Peyer's patch (tissue), 4 donors: ENCODE measurements around the gene PLD1. TPM values are rescaled to one million over a fixed set of nuclear protein-coding genes. Genes with fewer than 3 reads are reported as not detected.

Experiments used
- DNase-seq, 3 donors: peaks; one replicate each; pipeline ENCODE4 v3.0.0-alpha.2; 2017 to 2019
- H3K27ac ChIP-seq, 4 donors: fragments of 200-600 bp; sonication (generic); one replicate each; pipeline ENCODE4 v1.5.1; 2016 to 2019
- H3K27me3 ChIP-seq, 2 donors: fragments of 200-600 bp; sonication (generic); one replicate each; pipeline ENCODE4 v1.5.1; 2019
- H3K36me3 ChIP-seq, 3 donors: fragments of 200-600 bp; sonication (generic); one replicate each; pipeline ENCODE4 v1.5.1; 2016 to 2019
- H3K4me1 ChIP-seq, 4 donors: fragments of 200-600 bp; sonication (generic); one replicate each; pipeline ENCODE4 v1.5.1; 2016 to 2019
- H3K4me3 ChIP-seq, 4 donors: fragments of 200-600 bp; sonication (generic); 1 replicate in 3 of 4; 2 replicates in 1 of 4; pipeline ENCODE4 v1.5.1; 2016 to 2019; ENCODE audit warnings: mild to moderate bottlenecking in 1 of 4
- H3K9me3 ChIP-seq, 4 donors: fragments of 200-600 bp; sonication (generic); one replicate each; pipeline ENCODE4 v1.5.1; 2016 to 2019; ENCODE audit warnings: mild to moderate bottlenecking in 1 of 4
- POLR2A ChIP-seq, 2 donors: fragments of 450-650 bp; IDR thresholded peaks; one replicate each; pipeline ENCODE4 v1.5.1; 2017; ENCODE audit warnings: antibody characterized with exemption in 2 of 2, mild to moderate bottlenecking in 2 of 2, moderate library complexity in 2 of 2
- total RNA-seq, 4 donors: library from RNA; depleted of rRNA; stranded (reverse); fragments of >200 nt; gene quantifications; one replicate each; pipeline ENCODE4 v1.1.0, GENCODE V29; 2016
- TF ChIP-seq, protein P1 (sequence below), 6 experiments: fragments of 450-650 bp in 4 of 6; fragments of 200-600 bp in 2 of 6; sonication (generic) in 1 of 6; IDR thresholded peaks; one replicate each; pipeline ENCODE4 v1.5.1; 2017 to 2019; ENCODE audit warnings: antibody characterized with exemption in 6 of 6, mild to moderate bottlenecking in 3 of 6, moderate library complexity in 1 of 6

The PLD1 gene
- total RNA-seq, 4 donors from 2014 or later, result 120 to 218 (median 187) TPM

DNA sequence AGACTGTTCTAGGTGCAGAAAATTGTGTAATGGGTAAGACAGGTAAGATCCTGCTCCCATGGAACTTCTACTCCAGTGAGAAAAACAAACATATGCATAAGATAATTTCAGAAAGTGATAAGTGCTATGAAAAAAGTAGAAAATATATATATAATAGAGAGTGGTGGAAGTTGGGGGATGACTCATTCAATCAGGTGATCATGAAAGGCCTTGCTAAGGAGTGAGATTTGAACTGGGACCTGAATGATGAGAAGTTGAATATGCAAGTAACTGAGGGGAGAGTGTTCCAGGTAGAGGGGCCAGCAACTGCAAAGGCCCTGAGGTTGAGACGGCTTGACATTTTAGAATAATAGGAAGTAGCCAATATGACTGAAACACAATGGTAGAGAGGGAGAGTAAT lies 257.8 kb downstream of the PLD1 start:
- Histone ChIP-seq H3K4me1 (no peaks in the 10 kb centered on the region), H3K27me3 (no peaks in the 10 kb centered on the region), H3K9me3 (no peaks in the 10 kb centered on the region), H3K4me3 (no peak overlapping the region), H3K36me3 (no peaks in the 10 kb centered on the region), H3K27ac (no peak overlapping the region)
- no peak for TF ChIP-seq POLR2A (IDR thresholded peaks at IDR 0.05)
- TF ChIP-seq, protein P1, sequence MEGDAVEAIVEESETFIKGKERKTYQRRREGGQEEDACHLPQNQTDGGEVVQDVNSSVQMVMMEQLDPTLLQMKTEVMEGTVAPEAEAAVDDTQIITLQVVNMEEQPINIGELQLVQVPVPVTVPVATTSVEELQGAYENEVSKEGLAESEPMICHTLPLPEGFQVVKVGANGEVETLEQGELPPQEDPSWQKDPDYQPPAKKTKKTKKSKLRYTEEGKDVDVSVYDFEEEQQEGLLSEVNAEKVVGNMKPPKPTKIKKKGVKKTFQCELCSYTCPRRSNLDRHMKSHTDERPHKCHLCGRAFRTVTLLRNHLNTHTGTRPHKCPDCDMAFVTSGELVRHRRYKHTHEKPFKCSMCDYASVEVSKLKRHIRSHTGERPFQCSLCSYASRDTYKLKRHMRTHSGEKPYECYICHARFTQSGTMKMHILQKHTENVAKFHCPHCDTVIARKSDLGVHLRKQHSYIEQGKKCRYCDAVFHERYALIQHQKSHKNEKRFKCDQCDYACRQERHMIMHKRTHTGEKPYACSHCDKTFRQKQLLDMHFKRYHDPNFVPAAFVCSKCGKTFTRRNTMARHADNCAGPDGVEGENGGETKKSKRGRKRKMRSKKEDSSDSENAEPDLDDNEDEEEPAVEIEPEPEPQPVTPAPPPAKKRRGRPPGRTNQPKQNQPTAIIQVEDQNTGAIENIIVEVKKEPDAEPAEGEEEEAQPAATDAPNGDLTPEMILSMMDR (IDR thresholded peaks at IDR 0.05), result no peak
- DNase-seq, result no peak

DNA sequence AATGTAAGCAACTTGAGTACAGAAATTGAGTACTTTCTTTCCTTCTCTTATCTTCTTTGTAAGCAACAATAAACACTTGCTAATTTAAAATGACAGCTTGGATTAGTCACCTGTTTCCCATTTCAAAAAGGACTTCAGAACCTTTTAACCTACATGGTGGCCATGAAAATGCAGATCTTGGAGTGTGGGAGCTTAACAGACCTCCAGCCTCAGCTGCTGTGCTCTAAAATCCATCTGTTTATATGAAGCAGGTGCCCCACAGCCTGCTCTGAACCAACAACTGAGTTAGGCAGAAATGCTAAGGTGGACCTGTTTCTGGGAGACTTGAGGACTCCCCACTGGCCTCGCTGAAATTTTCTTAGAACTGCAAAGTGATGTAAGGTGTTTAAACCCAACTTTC lies 259.0 kb downstream of the PLD1 start:
- no peaks in the 10 kb centered on the region for H3K9me3 ChIP-seq
- no peaks in the 10 kb centered on the region for H3K4me1 ChIP-seq
- H3K36me3 ChIP-seq, result no peaks in the 10 kb centered on the region
- no peak for TF ChIP-seq POLR2A (IDR thresholded peaks at IDR 0.05)
- TF ChIP-seq, protein P1 (IDR thresholded peaks at IDR 0.05), result no peak
- no peak for DNase-seq
- H3K27me3 ChIP-seq, result no peaks in the 10 kb centered on the region
- no peak overlapping the region for H3K4me3 ChIP-seq
- H3K27ac ChIP-seq, result no peak overlapping the region

Other genes with a start within 250 kb of the PLD1 start
- not detected for gene TMEM212, start 32.9 kb upstream of the PLD1 start, total RNA-seq
- 10 to 100 TPM; 28.7 to 74.3 (median 54.6) TPM for gene FNDC3B, start 229.1 kb upstream of the PLD1 start, total RNA-seq